ENCODE measurements around the gene PLCB4. TPM values are rescaled to one million over a fixed set of nuclear protein-coding genes. Genes with fewer than 3 reads are reported as not detected.
A peak's percentile ranks its signal among the peaks of the same experiment; 100 is the strongest.

The PLCB4 gene
- polyA plus RNA-seq, 1 of the 3 experiments (the other 2 are of a cell fraction): 5.5 TPM

DNA sequence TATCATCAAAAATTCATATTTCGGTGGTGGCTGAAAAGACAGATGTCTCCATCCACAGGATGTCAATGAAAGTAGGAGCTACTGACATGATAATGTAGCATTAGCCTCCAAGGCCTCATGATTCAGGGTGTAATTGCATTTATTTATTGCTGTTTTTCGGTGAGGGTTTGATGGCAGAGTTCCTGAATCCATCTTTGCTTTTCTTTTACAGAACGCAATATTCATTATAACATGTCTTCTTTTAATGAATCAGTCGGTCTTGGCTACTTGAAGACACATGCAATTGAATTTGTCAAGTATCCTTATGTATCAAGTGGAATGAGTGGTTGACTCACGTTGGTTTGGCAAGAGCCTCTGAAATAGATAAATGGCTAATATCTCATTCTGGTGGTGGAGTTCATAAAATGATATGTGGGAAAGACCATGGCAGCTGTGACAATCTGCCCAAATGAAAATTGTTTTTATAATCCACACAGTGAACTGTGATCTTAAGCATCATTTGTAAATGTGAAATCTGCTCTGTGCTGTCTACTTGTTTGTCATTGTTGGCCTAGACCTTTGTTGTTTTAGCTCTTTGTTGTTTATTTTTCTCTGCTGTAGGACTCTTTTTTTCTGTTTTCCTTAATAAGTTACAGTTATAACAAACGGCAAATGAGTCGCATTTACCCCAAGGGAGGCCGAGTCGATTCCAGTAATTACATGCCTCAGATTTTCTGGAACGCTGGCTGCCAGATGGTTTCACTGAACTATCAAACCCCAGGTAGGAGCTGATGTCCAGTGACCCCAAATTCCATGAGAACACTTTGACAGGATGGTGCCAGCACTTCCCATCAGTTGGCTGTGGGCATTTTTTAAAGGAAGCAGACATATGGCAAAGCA, 339.8 kb downstream of the PLCB4 start:
- H3K79me2 ChIP-seq (ENCODE audit: insufficient read depth): no peaks in the 10 kb centered on the region
- H3K9ac ChIP-seq: peak overlapping the region; percentile 46
- no peak overlapping the region for H2AFZ ChIP-seq (ENCODE audit: low read depth)
- H4K20me1 ChIP-seq (ENCODE audit: insufficient read depth): no peaks in the 10 kb centered on the region
- no peak for DNase-seq
- H3K4me2 ChIP-seq: peak overlapping the region; percentile 62
- no peaks in the 10 kb centered on the region for H3K27me3 ChIP-seq (ENCODE audit: insufficient read depth)
- no peaks in the 10 kb centered on the region for H3K9me2 ChIP-seq
- no peaks in the 10 kb centered on the region for H3K9me3 ChIP-seq
- POLR2A ChIA-PET: interaction anchor here (1.0 kb wide), 1 partner anchor 201 kb away, joined by 3 read pairs; no protein-coding TSS in a partner anchor
- H3K4me3 ChIP-seq (ENCODE audit: low read depth in 2 of 2, low read length in 1 of 2): no peak overlapping the region; a peak in 1 of 4 replicates
- CTCF ChIA-PET: interaction anchor here (0.5 to 8.9 kb wide), 83 partner anchors 8 to 1299 kb away, joined by 3 to 255 read pairs (median 5); partner anchors contain the start of gene LAMP5
- H3K36me3 ChIP-seq (replicated peaks in 1 of 2; ENCODE audit: control insufficient read depth in 1 of 2, insufficient read depth in 2 of 2, low read length in 1 of 2): peaks cover 6 to 11% of the 10 kb centered on the region in 2 experiments
- H3F3A ChIP-seq (replicated peaks; ENCODE audit: insufficient read depth): peaks cover 33% of the 10 kb centered on the region
- peaks cover 2 to 19% of the 10 kb centered on the region in 2 experiments; a peak in 1 of 4 replicates for H3K4me1 ChIP-seq (ENCODE audit: control insufficient read depth in 1 of 2, insufficient read depth in 2 of 2, low read depth in 1 of 2, low read length in 1 of 2)
- H3K27ac ChIP-seq (ENCODE audit: low read depth in 2 of 2, low read length in 1 of 2): peak overlapping the region; percentile 81 to 88
- 12% methylated on average over 10 of the region's 10 CpGs for WGBS (ENCODE audit: low lambda C conversion rate)
- TF ChIP-seq, protein P1, sequence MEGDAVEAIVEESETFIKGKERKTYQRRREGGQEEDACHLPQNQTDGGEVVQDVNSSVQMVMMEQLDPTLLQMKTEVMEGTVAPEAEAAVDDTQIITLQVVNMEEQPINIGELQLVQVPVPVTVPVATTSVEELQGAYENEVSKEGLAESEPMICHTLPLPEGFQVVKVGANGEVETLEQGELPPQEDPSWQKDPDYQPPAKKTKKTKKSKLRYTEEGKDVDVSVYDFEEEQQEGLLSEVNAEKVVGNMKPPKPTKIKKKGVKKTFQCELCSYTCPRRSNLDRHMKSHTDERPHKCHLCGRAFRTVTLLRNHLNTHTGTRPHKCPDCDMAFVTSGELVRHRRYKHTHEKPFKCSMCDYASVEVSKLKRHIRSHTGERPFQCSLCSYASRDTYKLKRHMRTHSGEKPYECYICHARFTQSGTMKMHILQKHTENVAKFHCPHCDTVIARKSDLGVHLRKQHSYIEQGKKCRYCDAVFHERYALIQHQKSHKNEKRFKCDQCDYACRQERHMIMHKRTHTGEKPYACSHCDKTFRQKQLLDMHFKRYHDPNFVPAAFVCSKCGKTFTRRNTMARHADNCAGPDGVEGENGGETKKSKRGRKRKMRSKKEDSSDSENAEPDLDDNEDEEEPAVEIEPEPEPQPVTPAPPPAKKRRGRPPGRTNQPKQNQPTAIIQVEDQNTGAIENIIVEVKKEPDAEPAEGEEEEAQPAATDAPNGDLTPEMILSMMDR (IDR thresholded peaks at IDR 0.05): no peak
- TF ChIP-seq, protein P2, sequence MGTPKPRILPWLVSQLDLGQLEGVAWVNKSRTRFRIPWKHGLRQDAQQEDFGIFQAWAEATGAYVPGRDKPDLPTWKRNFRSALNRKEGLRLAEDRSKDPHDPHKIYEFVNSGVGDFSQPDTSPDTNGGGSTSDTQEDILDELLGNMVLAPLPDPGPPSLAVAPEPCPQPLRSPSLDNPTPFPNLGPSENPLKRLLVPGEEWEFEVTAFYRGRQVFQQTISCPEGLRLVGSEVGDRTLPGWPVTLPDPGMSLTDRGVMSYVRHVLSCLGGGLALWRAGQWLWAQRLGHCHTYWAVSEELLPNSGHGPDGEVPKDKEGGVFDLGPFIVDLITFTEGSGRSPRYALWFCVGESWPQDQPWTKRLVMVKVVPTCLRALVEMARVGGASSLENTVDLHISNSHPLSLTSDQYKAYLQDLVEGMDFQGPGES (IDR thresholded peaks at IDR 0.05; ENCODE audit: low read depth, low read length): no peak
- TF ChIP-seq RFX5 (IDR thresholded peaks at IDR 0.05; ENCODE audit: low read length) (no peak), FOXJ3 (CRISPR knock-in tag; IDR thresholded peaks at IDR 0.05) (no peak), FOSL2 (IDR thresholded peaks at IDR 0.05; ENCODE audit: borderline replicate concordance, low read depth) (peak; percentile 63), GABPA (IDR thresholded peaks at IDR 0.05; ENCODE audit: low read depth) (no peak), YY1 (IDR thresholded peaks at IDR 0.05; ENCODE audit: low read depth) (no peak), POLR2AphosphoS5 (IDR thresholded peaks at IDR 0.05; ENCODE audit: low read depth, low read length) (peak; percentile 82; the same call in 1 of the 2 replicates), JUND (IDR thresholded peaks at IDR 0.05) (peak; percentile 87), NRF1 (IDR thresholded peaks at IDR 0.05; ENCODE audit: low read depth, low read length) (no peak), MXI1 (IDR thresholded peaks at IDR 0.05; ENCODE audit: low read depth, low read length) (0 out of 2 replicates have a peak, but pooled peaks have one; percentile 21), EP300 (IDR thresholded peaks at IDR 0.05; ENCODE audit: borderline replicate concordance in 1 of 2, low read depth in 1 of 2, low read length in 1 of 2) (peak; percentile 59 to 84), EZH2phosphoT487 (IDR thresholded peaks at IDR 0.05; ENCODE audit: borderline replicate concordance, low read depth) (no peak), GATA2 (CRISPR knock-in tag; IDR thresholded peaks at IDR 0.05) (no peak), RXRA (IDR thresholded peaks at IDR 0.05; ENCODE audit: borderline replicate concordance, low read depth) (no peak), FOXM1 (IDR thresholded peaks at IDR 0.05; ENCODE audit: low read depth) (no peak), MEF2A (IDR thresholded peaks at IDR 0.05; ENCODE audit: borderline replicate concordance, low read depth) (no peak), CHD2 (IDR thresholded peaks at IDR 0.05; ENCODE audit: low read length, partially characterized antibody) (no peak), SIN3A (IDR thresholded peaks at IDR 0.05; ENCODE audit: borderline replicate concordance, low read depth, low read length) (no peak), RAD21 (IDR thresholded peaks at IDR 0.05; ENCODE audit: low read length) (no peak), TAF1 (IDR thresholded peaks at IDR 0.05; ENCODE audit: borderline replicate concordance, low read depth, low read length) (no peak)
- TF ChIP-seq, protein P3, sequence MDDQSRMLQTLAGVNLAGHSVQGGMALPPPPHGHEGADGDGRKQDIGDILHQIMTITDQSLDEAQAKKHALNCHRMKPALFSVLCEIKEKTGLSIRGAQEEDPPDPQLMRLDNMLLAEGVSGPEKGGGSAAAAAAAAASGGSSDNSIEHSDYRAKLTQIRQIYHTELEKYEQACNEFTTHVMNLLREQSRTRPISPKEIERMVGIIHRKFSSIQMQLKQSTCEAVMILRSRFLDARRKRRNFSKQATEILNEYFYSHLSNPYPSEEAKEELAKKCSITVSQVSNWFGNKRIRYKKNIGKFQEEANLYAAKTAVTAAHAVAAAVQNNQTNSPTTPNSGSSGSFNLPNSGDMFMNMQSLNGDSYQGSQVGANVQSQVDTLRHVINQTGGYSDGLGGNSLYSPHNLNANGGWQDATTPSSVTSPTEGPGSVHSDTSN (IDR thresholded peaks at IDR 0.05): peak; percentile 97
- TF ChIP-seq, protein P4, sequence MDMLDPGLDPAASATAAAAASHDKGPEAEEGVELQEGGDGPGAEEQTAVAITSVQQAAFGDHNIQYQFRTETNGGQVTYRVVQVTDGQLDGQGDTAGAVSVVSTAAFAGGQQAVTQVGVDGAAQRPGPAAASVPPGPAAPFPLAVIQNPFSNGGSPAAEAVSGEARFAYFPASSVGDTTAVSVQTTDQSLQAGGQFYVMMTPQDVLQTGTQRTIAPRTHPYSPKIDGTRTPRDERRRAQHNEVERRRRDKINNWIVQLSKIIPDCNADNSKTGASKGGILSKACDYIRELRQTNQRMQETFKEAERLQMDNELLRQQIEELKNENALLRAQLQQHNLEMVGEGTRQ (IDR thresholded peaks at IDR 0.05; ENCODE audit: borderline replicate concordance, low read depth, low read length): no peak
- TF ChIP-seq, protein P5, sequence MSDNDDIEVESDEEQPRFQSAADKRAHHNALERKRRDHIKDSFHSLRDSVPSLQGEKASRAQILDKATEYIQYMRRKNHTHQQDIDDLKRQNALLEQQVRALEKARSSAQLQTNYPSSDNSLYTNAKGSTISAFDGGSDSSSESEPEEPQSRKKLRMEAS (IDR thresholded peaks at IDR 0.05; ENCODE audit: low read depth): peak; percentile 37; the same call in 1 of the 2 replicates
- TF ChIP-seq, protein P6, sequence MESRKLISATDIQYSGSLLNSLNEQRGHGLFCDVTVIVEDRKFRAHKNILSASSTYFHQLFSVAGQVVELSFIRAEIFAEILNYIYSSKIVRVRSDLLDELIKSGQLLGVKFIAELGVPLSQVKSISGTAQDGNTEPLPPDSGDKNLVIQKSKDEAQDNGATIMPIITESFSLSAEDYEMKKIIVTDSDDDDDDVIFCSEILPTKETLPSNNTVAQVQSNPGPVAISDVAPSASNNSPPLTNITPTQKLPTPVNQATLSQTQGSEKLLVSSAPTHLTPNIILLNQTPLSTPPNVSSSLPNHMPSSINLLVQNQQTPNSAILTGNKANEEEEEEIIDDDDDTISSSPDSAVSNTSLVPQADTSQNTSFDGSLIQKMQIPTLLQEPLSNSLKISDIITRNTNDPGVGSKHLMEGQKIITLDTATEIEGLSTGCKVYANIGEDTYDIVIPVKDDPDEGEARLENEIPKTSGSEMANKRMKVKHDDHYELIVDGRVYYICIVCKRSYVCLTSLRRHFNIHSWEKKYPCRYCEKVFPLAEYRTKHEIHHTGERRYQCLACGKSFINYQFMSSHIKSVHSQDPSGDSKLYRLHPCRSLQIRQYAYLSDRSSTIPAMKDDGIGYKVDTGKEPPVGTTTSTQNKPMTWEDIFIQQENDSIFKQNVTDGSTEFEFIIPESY (IDR thresholded peaks at IDR 0.05; ENCODE audit: borderline replicate concordance, low read depth): peak; percentile 41; the same call in 1 of the 2 replicates

Data from SK-N-SH (cell line).